Panc1 (cell line): ENCODE results near the gene CABP5.

Experiments
- CTCF ChIP-seq: fragments of 450-650 bp; IDR thresholded peaks from 2 replicates; pipeline ENCODE4 v1.5.1; 2017; ENCODE audit warnings: mild to moderate bottlenecking
- REST ChIP-seq, 2 experiments: IDR thresholded peaks; 2 replicates each; pipeline ENCODE4 v1.6.1; 2011 to 2012; ENCODE audit warnings: low read depth in 2 of 2, control low read depth in 1 of 2, low read length in 1 of 2, mild to moderate bottlenecking in 1 of 2, moderate library complexity in 1 of 2; ENCODE audit not compliant: insufficient read depth in 1 of 2

- TF ChIP-seq CTCF (no peak), REST (IDR thresholded peaks at IDR 0.05; ENCODE audit: insufficient read depth in 1 of 2, low read depth in 2 of 2, low read length in 1 of 2) (no peak)
These were observed 23.2 kb downstream of the CABP5 start for GRCh38 chr19:48020686-48021085.
